ENCODE results near the gene FAM9C. TPM values are rescaled to one million over a fixed set of nuclear protein-coding genes. Genes with fewer than 3 reads are reported as not detected.

Gene FAM9C
- total RNA-seq, 1 donor from 2014 or later = not detected

- TF ChIP-seq CTCF (IDR thresholded peaks at IDR 0.05; ENCODE audit: insufficient read depth, low read length, poor library complexity, severe bottlenecking) = no peak
These were observed 28.7 kb downstream of the FAM9C start for GRCh38 chrX:13015536-13016236.

GRCh38 chrX:13014111-13015096 is 30.0 kb downstream of the FAM9C start:
- no peaks in the 10 kb centered on the region for H3K27me3 ChIP-seq (ENCODE audit: control insufficient read depth, insufficient read depth, low read length)
- no peak for TF ChIP-seq CTCF (IDR thresholded peaks at IDR 0.05; ENCODE audit: insufficient read depth, low read length, poor library complexity, severe bottlenecking)
- DNase-seq (ENCODE audit: low read depth) = no peak
- no peak overlapping the region for H3K4me3 ChIP-seq (ENCODE audit: low read depth, low read length)
- no peaks in the 10 kb centered on the region for H3K36me3 ChIP-seq (ENCODE audit: control insufficient read depth, insufficient read depth, low read length)

More at GRCh38 chrX:13015536-13016236, 28.7 kb downstream of the FAM9C start:
- Histone ChIP-seq H3K4me3 (ENCODE audit: low read depth, low read length) (no peak overlapping the region), H3K36me3 (ENCODE audit: control insufficient read depth, insufficient read depth, low read length) (no peaks in the 10 kb centered on the region), H3K27me3 (ENCODE audit: control insufficient read depth, insufficient read depth, low read length) (no peaks in the 10 kb centered on the region)
- DNase-seq (ENCODE audit: low read depth) = no peak

GRCh38 chrX:13013363-13014110 is 30.9 kb downstream of the FAM9C start:
- DNase-seq (ENCODE audit: low read depth) = no peak

GRCh38 chrX:13010546-13010945 is 33.9 kb downstream of the FAM9C start:
- Histone ChIP-seq H3K36me3 (ENCODE audit: control insufficient read depth, insufficient read depth, low read length) (no peaks in the 10 kb centered on the region), H3K4me3 (ENCODE audit: low read depth, low read length) (no peak overlapping the region), H3K27me3 (ENCODE audit: control insufficient read depth, insufficient read depth, low read length) (no peaks in the 10 kb centered on the region)
- no peak for TF ChIP-seq CTCF (IDR thresholded peaks at IDR 0.05; ENCODE audit: insufficient read depth, low read length, poor library complexity, severe bottlenecking)
- DNase-seq (ENCODE audit: low read depth) = no peak

More at GRCh38 chrX:13013363-13014110, 30.9 kb downstream of the FAM9C start:
- no peaks in the 10 kb centered on the region for H3K27me3 ChIP-seq (ENCODE audit: control insufficient read depth, insufficient read depth, low read length)
- H3K4me3 ChIP-seq (ENCODE audit: low read depth, low read length) = no peak overlapping the region
- H3K36me3 ChIP-seq (ENCODE audit: control insufficient read depth, insufficient read depth, low read length) = no peaks in the 10 kb centered on the region
- TF ChIP-seq CTCF (IDR thresholded peaks at IDR 0.05; ENCODE audit: insufficient read depth, low read length, poor library complexity, severe bottlenecking) = no peak

GRCh38 chrX:13009844-13010243 is 34.6 kb downstream of the FAM9C start:
- no peak for DNase-seq (ENCODE audit: low read depth)
- Histone ChIP-seq H3K4me3 (ENCODE audit: low read depth, low read length) (no peak overlapping the region), H3K27me3 (ENCODE audit: control insufficient read depth, insufficient read depth, low read length) (no peaks in the 10 kb centered on the region), H3K36me3 (ENCODE audit: control insufficient read depth, insufficient read depth, low read length) (no peaks in the 10 kb centered on the region)
- TF ChIP-seq CTCF (IDR thresholded peaks at IDR 0.05; ENCODE audit: insufficient read depth, low read length, poor library complexity, severe bottlenecking) = no peak
